NCI-H2171 (cell line): ENCODE measurements around the gene AKR7A2.
A peak's percentile ranks its signal among the peaks of the same experiment; 100 is the strongest.

Experiments
- DNase-seq: peaks from one replicate; lab custom pipeline; 2025; lab: John Stamatoyannopoulos, UW

Gene AKR7A2

DNA sequence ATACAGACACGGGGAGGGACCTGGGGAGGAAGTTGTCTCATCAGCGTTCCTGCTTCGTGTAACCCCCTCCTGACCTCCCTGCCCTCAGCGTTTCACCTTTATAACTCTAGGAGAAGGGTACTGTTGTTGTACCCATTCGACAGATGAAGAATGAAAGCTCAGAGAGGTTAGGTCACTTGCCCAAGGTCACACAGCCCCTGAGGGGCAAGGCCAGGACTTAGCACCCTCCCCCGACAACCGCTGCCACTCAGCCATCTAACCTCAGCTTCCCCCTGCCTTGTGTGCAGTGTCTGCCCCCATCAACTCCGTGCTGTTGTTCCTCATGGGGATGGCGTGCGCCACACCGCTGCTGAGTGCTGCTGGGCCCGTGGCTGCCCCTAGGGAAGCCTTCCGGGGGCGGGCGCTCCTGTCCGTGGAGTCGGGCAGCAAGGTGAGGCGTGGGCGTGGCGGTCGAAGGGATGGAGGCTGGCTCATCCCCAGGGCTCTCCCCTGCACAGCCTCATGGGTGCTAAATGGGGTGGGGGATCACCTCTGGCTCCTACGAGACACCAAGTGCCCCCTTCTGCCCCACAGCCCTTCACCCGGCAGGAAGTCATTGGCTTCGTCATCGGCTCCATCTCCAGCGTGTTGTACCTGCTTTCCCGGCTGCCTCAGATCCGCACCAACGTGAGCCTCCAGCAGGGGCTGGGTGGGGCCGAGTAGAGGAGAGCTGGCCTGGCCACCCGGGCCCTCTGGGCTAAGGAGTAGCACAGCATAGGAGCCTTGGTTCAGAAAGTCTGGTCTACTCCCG, 14.2 kb upstream of the AKR7A2 start:
- DNase-seq, result no peak

DNA sequence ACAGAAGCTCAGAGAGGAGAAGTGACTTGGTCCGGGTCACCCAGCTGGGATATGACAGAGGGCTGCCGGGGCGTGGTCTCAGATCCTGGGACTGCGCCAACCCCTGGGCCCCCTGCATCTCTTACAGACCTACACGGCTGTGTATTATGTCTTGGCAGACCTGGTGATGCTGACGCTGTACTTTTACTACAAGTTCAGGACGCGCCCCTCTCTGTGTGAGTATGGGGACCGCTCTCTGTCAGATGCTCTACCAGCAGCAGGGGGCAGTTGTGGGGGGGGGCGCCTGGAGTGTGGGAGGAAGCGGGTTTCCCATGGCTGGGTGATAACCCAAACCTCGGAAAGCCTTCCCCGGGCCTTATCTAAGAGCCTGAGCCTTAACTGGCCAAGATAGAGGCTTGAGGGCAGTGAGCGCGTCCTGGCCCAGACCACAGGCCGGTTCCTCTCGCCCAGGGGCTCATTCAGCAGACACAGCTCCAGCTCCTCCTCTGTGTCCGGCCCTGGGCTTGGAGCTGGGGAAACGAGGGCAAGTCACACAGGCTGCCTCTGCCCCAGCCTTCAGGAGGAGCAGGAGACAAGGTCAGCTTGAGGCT, 13.5 kb upstream of the AKR7A2 start:
- DNase-seq, result no peak

DNA sequence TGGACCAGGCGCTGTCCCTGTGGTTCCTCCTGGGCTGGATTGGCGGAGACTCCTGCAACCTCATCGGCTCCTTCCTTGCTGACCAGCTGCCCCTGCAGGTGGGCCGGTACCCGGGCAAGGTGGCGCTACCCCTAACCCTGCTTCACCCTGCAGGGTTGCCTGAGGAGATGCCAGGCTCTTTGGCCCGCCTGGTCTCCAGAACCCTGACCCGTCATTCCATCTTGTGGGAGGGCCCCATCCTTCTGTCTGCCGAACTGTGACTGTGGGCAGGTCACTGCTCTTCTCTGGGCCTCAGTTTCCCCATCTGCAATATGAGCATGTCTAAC, 12.7 kb upstream of the AKR7A2 start:
- DNase-seq, result no peak

DNA sequence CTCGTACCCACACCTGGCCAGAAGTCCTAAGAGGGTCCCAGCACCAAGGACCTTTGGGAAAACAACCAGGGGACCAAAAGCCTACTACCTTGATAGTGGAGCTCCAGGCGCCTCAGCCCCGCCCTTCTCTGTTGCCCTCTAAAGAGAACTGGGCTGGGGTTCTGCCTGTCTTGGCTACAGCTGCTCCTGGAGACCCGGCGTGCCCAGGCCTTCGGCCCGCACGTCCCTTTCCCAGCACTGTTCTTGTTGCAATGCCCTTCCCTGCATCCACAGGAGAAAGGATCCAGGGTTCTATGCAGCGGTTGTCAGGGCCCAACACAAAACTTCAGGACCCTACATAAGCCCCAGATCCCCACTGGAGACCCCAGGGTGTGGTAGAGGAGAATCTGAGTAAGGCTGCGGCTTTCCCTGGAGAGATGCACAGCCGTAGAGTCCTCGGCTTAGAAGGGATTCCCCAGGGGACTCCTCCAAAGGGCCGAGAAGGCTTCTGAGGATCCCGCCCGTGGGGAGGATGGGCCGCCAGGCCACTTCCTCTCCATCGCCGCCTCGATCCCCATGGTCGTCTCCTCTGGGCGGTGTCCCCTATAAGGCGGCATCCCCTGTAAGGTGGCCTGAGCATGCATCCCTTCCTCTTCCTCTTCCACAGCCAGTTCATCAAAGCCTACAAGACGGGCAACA, 12.2 kb upstream of the AKR7A2 start:
- DNase-seq, result no peak

DNA sequence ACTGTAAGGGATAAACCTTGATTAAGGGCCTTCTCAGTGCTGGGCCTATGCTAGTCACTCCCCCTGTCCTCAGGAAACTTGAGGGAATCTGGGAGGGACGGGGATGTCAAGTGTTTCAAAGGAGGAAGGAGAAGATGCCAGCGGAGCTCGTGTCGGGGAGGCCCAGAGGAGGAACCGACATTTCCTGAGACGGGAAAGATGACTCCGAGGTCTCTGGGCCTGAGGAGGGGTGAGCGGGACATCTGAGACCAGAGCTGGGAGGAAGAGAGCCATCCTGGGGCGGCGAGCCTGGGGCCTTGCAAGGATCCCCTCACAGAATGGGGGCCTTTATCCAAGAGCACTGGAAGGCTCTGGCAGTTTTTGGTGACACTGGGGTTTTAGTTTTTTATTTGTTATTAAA, 10.5 kb upstream of the AKR7A2 start:
- DNase-seq, result no peak

DNA sequence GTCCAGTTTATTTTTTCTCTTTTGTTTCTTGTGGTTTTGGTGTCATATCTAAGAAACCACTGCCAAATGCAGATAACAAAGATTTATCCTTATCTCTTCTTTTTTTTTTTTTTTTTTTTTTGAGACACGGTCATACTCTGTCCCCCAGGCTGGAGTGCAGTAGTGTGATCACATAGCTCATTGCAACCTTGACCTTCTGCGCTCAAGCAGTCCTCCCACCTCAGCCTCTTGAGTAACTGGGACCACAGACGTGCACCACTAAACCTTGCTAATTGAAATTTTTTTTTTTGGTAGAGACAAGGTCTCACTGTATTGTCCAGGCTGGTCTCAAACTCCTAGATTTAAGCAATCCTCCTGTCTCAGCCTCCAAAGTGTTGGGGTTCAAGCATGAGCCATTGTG, 9.1 kb upstream of the AKR7A2 start:
- DNase-seq, result no peak

DNA sequence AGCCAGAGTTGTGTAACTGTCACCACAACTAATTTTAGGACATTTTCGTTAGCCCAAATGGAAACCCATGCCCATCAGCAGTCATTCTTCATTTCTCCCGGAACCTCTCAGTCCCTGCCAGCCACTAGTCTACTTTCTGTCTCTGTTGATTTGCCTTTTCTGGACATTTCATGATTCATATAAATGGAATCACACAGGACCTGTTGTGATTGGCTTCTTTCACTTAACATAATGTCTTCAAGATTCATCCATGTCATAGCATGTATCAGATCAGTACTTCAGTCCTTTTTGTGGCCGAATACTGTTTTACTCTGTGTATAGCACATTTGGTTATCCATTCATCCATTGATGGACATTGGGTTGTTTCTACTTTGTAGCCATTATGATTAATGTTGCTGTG, 7.3 kb upstream of the AKR7A2 start:
- DNase-seq, result no peak

DNA sequence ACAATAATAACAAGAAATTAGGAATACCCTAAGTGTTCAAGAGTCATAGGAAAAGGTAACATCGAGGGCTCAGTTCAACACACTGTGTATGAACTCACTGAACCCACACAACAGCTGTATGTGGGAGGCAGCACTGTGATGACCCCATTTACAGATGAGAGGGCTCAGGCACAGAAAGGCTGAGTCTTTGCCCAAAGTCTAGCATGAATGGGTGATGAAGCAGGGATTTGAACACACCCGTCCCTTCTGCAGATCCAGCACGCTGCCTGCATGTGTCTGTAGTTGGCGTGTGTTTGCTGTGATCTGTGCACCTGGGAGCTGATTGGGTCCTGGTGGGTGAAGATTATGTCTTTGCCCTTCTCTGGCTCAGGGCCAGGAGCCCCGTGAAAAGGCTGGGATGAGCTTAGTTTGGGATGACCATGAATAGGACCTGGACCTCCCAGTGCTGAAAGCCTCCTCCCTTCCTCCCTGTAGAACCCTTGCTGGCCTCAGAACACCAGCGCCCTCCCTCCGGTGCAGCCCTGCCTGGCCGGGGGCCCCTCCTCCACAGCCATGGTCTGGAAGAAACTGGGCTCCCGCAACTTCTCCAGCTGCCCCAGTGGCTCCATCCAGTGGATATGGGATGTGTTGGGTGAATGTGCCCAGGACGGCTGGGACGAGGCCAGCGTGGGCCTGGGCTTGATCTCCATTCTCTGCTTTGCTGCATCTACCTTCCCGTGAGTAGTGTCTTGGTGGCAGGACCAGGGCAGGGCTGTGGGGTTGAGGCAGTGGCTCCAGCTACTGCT, 5.4 kb upstream of the AKR7A2 start:
- DNase-seq, result no peak

DNA sequence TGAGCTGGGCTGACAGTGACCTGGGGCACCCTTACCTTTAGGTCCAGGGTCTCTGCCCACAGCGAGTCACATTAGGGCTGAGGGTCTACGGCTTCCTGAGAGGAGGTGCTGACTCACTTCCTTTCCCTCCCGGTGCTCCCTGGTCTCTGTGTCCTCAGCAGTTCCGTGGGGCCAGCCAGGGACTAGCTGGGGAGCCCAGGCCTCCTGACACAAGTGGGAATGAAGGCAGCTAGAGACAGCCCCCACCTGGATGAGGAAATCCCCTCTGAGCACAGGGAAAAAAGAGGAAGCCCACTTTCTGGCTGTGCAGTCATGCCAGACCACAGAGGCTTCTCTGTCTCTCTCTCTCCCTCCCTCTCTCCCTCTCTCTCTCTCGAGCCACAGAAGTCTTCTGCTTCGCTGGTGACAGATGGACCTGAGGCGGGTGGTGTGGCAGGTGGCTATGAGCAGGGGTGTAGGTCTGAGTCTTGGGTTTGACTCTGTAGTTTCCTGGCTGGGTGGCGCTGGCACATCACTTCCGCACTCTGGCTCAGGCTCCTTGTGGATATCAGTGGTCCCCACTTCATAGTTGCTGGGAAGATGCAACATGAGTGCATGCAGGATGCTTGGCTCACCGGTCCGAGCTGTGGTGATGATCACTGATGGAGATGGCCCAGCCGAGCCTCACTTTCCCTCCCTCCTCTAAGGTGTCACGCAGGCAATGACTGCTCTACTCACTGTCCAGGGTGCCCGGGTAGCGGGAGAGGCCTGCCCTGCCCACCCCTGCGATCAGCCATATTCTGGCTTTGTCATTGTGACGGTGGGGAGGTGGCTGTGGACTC, 3.6 kb upstream of the AKR7A2 start:
- DNase-seq, result peak; percentile 55

DNA sequence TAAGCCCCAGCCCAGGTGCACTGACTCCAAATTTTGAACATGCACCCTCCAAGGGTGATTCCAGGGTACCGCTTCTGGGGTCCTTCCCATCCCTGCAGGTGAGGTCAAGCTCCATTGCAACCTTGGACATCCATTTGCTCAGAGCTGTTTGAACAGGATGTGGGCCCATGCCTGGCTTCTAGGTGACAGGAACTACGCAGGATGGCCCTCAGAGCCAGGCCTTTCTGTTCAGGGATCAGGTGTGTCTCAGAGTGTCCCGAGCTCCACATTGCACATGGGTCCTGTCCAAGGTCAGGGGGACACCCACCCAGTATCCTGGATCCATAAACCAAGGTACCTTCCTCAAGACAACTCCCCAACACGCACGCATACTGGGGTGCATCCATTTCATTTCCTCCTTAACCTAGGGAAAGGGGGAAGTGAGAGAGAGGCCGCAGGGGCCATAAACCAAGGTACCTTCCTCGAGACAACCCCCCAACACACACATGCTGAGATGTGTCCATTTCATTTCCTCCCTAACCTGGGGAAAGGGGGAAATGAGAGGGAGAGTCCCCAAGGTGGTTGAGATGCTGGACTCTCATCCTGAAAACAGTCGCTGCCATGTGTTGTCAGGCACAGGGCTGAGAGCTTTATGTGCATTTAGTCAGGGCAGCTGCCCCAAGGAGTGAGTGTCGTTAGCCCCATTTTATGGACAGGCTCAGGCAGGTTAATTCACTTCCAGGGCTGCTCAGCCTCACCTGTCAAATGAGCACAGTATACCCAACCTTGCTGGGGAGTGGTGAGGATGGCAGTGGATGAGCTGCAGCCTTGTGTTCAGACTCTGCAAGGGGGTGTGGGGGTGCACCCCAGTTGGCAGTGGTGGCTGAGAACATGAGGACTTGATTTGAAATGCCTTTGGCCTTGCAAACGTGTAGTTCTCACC, 2.3 kb upstream of the AKR7A2 start:
- no peak for DNase-seq

DNA sequence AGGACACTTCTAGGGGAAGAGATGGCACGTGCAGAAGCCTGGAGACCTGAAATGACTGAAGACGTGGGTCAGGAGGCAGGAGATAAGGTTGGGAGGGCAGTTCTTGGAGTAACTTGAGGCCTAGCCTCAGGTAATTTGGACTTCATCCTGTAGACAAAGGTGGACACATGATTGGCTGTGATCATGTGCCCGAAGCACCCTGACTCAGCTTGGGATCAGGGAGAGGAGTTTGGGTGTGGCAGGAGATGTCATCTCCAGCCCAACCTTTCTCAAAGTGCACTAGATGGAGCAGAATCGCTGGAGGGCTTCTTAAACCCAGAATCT, 1.7 kb upstream of the AKR7A2 start:
- DNase-seq, result no peak

DNA sequence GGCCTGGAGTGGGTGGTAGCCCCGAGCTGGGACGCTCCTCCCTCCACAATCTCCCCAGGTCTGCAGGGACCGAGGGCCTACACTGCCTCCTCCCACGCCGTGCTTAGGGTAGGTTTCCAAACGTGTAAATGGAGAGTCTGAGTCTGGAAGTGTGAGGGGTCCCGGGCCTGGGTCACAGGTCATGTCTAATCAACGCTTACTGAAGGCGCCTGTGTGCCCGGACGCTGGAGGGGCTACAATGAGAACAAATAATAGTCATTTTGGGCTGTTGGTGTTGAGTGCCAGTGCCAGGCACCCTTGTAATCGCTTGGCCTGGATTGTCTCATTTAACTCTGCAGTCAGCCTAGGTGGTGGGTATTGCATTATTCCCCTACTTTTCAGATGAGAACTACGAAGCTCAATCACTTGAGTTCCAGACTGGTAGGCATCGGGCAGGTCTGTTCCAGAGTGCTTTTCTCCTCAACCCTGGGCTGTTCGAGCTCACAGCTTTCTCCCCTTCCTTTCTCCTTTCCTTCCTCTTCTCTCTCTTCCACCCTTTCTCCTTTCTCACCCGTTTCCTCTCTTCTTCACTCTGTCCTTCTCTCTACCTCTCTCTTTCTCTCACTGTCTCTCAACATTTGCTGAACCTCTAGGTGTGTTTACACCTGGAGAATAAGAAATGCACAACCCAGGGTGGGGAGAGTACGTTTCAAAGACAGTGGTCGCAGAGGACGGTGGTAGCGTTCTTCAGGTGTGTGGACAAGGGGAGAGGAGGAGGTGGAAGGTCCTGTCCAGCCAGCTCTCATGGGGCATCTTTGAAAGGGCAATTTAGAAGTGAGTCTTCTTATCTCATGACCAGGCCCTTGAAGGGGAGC, 1.1 kb upstream of the AKR7A2 start:
- no peak for DNase-seq

DNA sequence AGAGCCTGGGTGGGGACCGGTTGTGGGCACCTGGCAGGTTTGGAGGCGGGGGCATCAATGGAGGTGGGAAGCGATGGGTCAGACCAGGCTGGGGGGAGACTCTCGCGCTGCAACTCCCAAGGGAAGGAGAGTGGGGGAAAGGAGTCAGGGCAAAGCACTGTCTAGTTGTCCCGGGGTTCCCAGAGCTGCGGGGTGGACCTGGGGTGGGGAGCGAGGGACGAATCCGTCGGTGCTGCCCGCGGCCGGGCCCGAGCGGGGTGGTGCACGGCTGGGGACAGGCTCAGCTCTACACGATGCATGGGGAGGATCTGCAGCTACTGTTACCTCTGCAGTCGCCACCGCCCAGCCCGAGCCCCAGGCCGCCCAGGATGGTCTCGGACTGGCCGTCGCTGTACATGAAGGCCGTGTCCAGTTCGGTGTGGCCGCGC, 427 bp downstream of the AKR7A2 start:
- no peak for DNase-seq

DNA sequence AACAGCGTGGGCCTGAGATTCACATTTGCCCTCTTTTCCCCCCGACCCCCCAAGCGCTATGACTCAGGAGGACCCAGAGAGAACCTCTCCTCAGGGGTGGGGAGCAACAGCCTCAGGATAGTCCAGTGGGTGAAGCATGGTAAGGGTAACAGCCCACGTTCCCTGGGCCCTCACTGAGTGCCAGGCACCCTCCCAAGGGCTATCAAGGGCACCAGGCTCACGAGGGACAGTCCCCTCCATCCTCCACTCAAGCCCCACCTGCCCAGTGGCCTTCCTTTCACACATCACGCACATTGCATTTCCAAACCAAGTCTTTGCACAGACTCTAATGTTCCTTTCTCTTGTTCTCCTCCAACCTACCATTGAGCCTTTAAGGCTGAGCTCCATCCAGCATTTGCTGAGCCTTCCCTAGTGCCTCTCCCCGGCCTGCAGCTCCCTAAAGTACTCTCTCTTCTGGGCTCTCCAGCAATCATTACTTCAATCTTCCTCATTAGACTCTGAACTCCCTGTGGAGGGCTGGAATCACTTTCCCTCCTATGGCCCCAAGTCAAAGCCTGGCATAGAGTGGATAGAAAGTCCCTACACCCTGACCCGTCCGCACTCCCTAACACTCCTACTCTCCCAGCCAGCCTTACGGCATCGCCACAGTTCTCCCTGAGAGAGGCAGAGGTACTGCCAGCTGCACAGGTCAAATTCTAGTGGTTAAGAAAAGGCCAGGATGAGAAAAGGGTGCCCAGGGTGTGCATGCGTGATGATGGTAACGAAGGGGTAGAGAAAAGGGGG, 1.0 kb downstream of the AKR7A2 start:
- no peak for DNase-seq

DNA sequence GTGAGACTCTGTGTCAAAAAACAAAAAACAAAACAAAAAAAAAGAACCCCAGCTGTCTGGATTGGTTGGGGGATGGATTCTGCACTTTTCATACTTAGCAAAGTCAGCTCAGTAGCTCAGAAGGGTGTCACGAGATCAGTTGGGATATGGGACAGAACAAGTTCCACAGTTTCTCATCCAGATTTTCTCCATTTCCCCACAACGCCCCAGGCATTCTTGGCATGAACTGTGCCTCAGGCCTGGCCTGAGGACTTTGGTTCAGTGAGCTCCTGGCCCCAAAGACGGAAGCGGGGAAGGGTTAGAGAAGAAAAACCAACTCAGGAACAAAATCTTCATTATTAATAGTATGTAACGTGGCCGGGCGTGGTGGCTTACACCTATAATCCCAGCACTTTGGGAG, 1.9 kb downstream of the AKR7A2 start:
- DNase-seq, result no peak

DNA sequence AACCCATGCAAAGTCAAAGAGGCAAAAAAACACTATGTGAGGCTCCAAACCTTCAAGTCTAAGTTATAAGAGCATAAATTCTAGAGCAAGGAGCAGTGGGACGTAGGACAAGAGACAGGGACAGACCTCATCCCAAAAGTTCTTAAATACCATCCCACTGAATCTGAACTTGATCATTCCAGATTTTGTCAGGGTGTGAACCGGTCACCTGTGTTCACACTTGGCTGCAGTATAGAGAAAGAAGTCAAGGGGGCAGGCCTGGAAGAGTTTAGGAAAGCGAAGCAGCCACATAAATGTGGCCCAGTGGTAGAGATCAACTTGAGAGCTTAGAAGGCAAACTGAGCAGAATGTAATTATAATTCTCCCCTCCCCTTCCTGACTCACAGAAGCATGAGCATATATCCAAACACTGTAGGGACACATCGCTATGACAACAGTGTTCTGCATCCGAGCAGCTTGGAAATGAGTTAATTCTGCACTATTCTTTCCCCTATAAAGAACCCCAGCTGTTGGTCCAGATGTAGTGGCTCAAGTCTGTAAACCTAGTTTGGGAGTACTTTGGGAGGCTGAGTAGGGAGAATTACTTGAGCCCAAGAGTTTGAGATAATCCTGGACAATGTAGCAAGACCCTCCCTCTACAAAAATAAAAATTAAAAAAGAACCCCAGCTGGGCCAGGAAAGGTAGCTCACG, 2.7 kb downstream of the AKR7A2 start:
- DNase-seq, result no peak

DNA sequence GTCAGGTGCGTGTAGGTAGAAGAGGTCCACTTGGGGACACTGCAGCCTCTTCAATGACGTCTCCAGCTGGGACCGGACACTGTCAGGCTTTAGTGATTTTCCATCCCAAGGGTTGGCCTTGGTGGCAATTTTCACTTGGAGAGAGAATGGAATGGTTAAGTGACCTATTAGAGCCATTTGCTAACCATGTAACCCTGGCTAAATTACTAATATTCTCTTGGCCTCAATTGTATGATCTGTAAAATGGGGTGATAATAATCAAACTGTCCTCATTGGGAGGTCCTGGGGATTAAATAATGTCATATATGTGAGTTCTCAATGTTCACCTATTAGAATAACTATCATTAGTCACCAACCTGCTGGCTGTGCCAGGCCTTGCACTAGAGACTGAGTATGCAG, 3.4 kb downstream of the AKR7A2 start:
- DNase-seq, result no peak

DNA sequence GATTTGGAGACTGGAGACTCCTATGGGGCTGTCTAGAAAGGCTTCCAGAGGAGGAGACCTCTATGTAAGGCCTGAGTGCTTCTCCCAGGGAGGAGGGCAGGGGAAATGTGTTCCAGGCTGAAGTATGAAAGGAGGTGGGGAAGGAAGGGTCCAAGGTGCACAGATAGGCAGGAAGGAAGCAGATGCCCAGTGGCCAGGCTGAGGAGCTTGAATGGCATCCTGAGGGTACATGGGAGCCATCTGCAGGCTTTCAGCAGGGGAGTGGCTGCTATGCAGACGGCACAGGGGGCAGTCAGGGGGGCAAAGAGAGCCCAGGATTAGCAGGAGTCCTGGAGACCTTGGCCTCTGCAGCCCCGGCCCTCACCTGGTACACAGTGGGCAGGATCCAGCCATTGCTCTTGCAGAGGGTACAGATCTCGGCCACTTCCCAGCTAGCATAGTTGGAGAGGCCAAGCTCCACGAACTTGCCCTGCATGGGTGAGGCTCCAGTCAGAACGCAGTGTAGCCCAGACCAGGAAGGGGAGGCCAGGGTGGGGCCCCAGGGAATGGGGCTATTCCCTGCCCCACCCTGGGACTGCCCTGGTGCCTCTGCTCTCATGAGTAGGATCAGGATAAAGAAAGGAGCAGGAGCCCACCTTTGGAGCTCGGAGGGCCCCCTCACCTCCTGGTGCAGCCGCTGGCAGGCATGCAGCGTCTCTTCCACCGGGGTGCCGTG, 4.0 kb downstream of the AKR7A2 start:
- DNase-seq, result no peak
